Cardiac muscle cell (in vitro differentiated cells and primary cell): ENCODE measurements around the gene IVL. TPM values are rescaled to one million over a fixed set of nuclear protein-coding genes. Genes with fewer than 3 reads are reported as not detected.
A peak's percentile ranks its signal among the peaks of the same experiment; 100 is the strongest.

Experiments used
- DNase-seq, 2 donors: peaks; one replicate each; pipeline versions ENCODE4 v3.0.0 to v3.0.0-alpha.2; 2010 to 2017; ENCODE audit warnings: low read depth in 1 of 2, low spot score in 1 of 2
- H3K27ac ChIP-seq: fragments of 200-600 bp; sonication (generic); 2 replicates; pipeline ENCODE4 v1.5.1; 2016
- H3K27me3 ChIP-seq: fragments of 200-600 bp; sonication (generic); 2 replicates; pipeline ENCODE4 v1.6.0; 2016; ENCODE audit warnings: control low read depth
- H3K36me3 ChIP-seq: fragments of 200-600 bp; sonication (generic); 2 replicates; pipeline ENCODE4 v1.5.1; 2016; ENCODE audit warnings: control low read depth
- H3K4me1 ChIP-seq: fragments of 200-600 bp; sonication (generic); 2 replicates; pipeline ENCODE4 v1.8.1; 2017; ENCODE audit warnings: low read depth, mild to moderate bottlenecking, mixed run types
- H3K4me3 ChIP-seq: fragments of 200-600 bp; sonication (generic); 2 replicates; pipeline ENCODE4 v1.5.1; 2016; ENCODE audit warnings: mild to moderate bottlenecking
- H3K9me3 ChIP-seq: fragments of 200-600 bp; sonication (generic); 2 replicates; pipeline ENCODE4 v1.5.1; 2017; ENCODE audit warnings: low read depth, mild to moderate bottlenecking, control low read depth
- polyA plus RNA-seq: library from polyadenylated mRNA; unstranded; fragments of >200 nt; fragmentation: Nextera tagmentation; extraction: Ambion mirVana; gene quantifications from 2 replicates; pipeline ENCODE4 v1.2.1, GENCODE V29; 2016
- total RNA-seq: library from RNA; depleted of rRNA; stranded (reverse); fragments of >200 nt; gene quantifications from 2 replicates; pipeline ENCODE4 v1.2.3, GENCODE V29; 2016
- TF ChIP-seq, protein P1 (sequence below): IDR thresholded peaks from 2 replicates; pipeline ENCODE4 v1.5.1; 2012; ENCODE audit warnings: low read depth, mild to moderate bottlenecking, low read length

The IVL gene
- total and polyA plus RNA-seq, 2 experiments from 2014 or later = not detected

DNA sequence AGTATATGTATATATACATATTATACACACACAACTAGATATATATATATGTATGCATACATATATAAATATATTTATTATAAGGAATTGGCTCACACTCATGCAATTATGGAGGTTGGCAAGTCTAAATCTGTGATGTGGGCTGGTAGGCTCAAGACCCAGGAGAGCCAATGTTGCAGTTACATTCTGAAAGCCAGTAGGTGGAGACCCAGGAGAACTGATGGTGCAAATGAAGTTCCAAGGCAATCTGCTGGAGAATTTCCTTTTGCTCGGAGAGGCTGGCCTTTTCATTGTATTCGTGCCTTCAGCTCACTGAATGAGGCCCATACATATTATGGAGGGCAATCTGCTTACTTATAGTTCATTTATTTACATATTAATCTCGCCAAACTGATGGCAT is 9.4 kb downstream of the IVL start:
- TF ChIP-seq, protein P1, sequence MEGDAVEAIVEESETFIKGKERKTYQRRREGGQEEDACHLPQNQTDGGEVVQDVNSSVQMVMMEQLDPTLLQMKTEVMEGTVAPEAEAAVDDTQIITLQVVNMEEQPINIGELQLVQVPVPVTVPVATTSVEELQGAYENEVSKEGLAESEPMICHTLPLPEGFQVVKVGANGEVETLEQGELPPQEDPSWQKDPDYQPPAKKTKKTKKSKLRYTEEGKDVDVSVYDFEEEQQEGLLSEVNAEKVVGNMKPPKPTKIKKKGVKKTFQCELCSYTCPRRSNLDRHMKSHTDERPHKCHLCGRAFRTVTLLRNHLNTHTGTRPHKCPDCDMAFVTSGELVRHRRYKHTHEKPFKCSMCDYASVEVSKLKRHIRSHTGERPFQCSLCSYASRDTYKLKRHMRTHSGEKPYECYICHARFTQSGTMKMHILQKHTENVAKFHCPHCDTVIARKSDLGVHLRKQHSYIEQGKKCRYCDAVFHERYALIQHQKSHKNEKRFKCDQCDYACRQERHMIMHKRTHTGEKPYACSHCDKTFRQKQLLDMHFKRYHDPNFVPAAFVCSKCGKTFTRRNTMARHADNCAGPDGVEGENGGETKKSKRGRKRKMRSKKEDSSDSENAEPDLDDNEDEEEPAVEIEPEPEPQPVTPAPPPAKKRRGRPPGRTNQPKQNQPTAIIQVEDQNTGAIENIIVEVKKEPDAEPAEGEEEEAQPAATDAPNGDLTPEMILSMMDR = no peak
- H3K4me1 ChIP-seq = no peaks in the 10 kb centered on the region
- no peaks in the 10 kb centered on the region for H3K9me3 ChIP-seq
- H3K4me3 ChIP-seq = no peak overlapping the region
- no peak overlapping the region for H3K27ac ChIP-seq
- DNase-seq = peak in 1 of 2 donors; percentile 39
- H3K27me3 ChIP-seq = no peaks in the 10 kb centered on the region
- no peaks in the 10 kb centered on the region for H3K36me3 ChIP-seq

DNA sequence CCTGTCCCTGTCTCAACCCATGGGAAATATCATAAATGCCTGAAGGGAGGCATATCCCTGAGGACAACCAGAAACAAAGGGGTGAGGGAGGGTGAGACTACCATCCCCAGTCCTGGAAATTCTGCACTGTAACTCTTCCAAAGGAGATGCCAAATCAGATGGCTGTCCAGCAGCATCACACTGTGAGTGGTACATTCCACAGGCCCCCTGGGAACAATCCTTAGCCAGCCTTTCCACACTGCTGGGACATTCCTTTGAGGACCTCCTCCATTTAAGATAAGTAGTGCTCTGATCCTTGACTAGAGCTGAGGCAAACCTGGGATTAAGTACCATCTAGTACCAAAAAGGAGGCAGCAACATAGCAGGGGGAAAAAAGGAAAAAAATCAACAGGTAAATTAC is 10.7 kb downstream of the IVL start:
- Histone ChIP-seq H3K36me3 (no peaks in the 10 kb centered on the region), H3K27ac (no peak overlapping the region), H3K27me3 (no peaks in the 10 kb centered on the region), H3K9me3 (no peaks in the 10 kb centered on the region), H3K4me3 (no peak overlapping the region), H3K4me1 (no peaks in the 10 kb centered on the region)
- no peak for DNase-seq
- TF ChIP-seq, protein P1 = no peak

DNA sequence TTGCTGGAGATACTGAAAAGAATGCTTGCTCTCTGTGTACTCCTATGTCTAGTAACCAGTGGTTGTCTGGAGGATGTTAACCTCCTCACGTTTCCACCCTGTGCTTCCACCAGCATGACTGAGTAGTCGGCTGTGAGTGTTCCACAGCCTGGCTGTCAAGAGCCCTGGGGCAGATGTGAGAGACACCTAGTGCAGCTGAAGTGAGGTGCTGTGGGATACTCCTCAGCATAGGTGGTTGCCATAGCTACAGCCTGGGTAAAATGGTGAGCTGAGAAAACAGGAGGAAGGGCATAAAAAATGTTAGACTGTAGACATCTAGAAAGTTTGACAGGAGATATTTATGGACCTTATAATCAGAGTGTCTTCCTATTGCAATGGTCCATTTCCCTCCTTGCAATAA is 15.8 kb downstream of the IVL start:
- TF ChIP-seq, protein P1 = no peak
- H3K4me1 ChIP-seq = no peaks in the 10 kb centered on the region
- no peak overlapping the region for H3K4me3 ChIP-seq
- H3K9me3 ChIP-seq = no peaks in the 10 kb centered on the region
- no peak overlapping the region for H3K27ac ChIP-seq
- DNase-seq = no peak
- H3K36me3 ChIP-seq = no peaks in the 10 kb centered on the region
- H3K27me3 ChIP-seq = no peaks in the 10 kb centered on the region

DNA sequence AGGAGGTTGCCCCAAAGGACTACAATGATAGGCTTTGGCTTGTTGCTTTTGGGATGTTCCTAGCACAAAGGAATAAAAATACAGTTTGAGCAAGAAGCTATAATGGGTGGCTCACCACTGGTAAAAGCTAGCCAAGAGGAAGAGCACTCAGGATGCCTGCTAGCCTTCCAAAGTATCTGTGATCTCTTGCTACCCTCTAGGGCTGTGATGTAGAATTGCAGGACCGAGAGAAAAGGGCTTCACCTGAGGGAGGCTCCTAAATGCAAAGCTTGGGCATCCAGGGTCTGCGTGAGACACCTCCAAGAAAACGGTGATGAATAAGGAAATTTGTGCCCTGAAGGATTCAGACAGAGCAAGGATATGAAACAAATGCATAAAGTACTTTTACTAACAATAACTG is 17.7 kb downstream of the IVL start:
- no peaks in the 10 kb centered on the region for H3K27me3 ChIP-seq
- H3K27ac ChIP-seq = no peak overlapping the region
- H3K36me3 ChIP-seq = no peaks in the 10 kb centered on the region
- H3K4me1 ChIP-seq = no peaks in the 10 kb centered on the region
- H3K9me3 ChIP-seq = no peaks in the 10 kb centered on the region
- TF ChIP-seq, protein P1 = no peak
- DNase-seq = peak in 1 of 2 donors; percentile 2
- no peak overlapping the region for H3K4me3 ChIP-seq

DNA sequence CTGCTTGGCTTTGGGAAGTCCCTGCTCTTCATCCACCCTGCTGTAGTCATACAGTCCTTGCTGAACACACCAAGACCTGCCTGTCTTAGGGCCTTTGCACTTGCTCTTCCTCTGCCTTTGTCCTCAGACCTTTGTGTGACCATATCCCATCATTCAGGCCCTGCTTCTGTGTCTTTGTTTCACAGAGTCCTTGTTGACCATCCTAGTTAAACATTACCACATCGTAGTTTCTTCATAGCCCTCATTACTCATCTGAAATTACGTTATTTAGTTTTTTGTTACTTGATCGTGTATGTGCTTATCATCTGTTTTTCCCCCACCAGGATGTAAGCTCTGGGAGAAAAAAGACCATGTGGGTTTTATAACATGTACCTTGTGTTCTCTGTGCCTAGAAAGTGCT is 20.3 kb downstream of the IVL start:
- H3K27me3 ChIP-seq = no peaks in the 10 kb centered on the region
- no peaks in the 10 kb centered on the region for H3K4me1 ChIP-seq
- no peaks in the 10 kb centered on the region for H3K9me3 ChIP-seq
- no peaks in the 10 kb centered on the region for H3K36me3 ChIP-seq
- H3K27ac ChIP-seq = no peak overlapping the region
- TF ChIP-seq, protein P1 = no peak
- no peak overlapping the region for H3K4me3 ChIP-seq
- no peak for DNase-seq
